Keratinocyte (primary cell): ENCODE data around the gene CCDC88B. TPM values are rescaled to one million over a fixed set of nuclear protein-coding genes. Genes with fewer than 3 reads are reported as not detected.

ENCODE experiments used
- DNase-seq: peaks from one replicate; pipeline ENCODE4 v3.0.0-alpha.2; 2011; ENCODE audit warnings: low read depth, missing footprints, low spot score
- FAIRE-seq: peaks from 2 replicates; lab custom pipeline; 2011; peaks lifted over from hg19 to GRCh38; lab: Jason Lieb, UNC
- H2AFZ ChIP-seq: 2 replicates; pipeline ENCODE4 v1.6.0; 2012; ENCODE audit warnings: low read length, control low read depth, inconsistent platforms; ENCODE audit not compliant: control insufficient read depth
- H3K27ac ChIP-seq: 2 replicates; pipeline ENCODE4 v1.5.1; 2011; ENCODE audit warnings: low read length; ENCODE audit not compliant: control insufficient read depth, insufficient read depth
- H3K27me3 ChIP-seq: 3 replicates; pipeline ENCODE4 v1.6.0; 2011; ENCODE audit warnings: low read length; ENCODE audit not compliant: control insufficient read depth, insufficient read depth; ENCODE audit errors: extremely low read depth
- H3K36me3 ChIP-seq, 2 experiments: 2 replicates in 1 of 2; 3 replicates in 1 of 2; pipeline ENCODE4 v1.5.1; 2011; ENCODE audit warnings: low read length in 2 of 2, mild to moderate bottlenecking in 1 of 2; ENCODE audit not compliant: control insufficient read depth in 2 of 2, insufficient read depth in 2 of 2; ENCODE audit errors: extremely low read depth in 1 of 2
- H3K4me1 ChIP-seq: 3 replicates; pipeline ENCODE4 v1.5.1; 2011; ENCODE audit warnings: low read length; ENCODE audit not compliant: control insufficient read depth, insufficient read depth; ENCODE audit errors: extremely low read depth
- H3K4me2 ChIP-seq: 3 replicates; pipeline ENCODE4 v1.6.0; 2011; ENCODE audit warnings: low read depth, low read length; ENCODE audit not compliant: control insufficient read depth, insufficient read depth; ENCODE audit errors: extremely low read depth
- H3K4me3 ChIP-seq, 3 experiments: fragments of 200-600 bp in 1 of 3; sonication (generic) in 1 of 3; 2 replicates in 2 of 3; 3 replicates in 1 of 3; pipeline ENCODE4 v1.5.1; 2011 to 2016; ENCODE audit warnings: low read length in 3 of 3, mild to moderate bottlenecking in 3 of 3, control low read depth in 2 of 3, inconsistent platforms in 1 of 3, low read depth in 1 of 3, mixed read lengths in 1 of 3, mixed run types in 1 of 3, moderate library complexity in 1 of 3; ENCODE audit not compliant: control insufficient read depth in 2 of 3, insufficient read depth in 2 of 3; ENCODE audit errors: extremely low read depth in 1 of 3
- H3K79me2 ChIP-seq: 2 replicates; pipeline ENCODE4 v1.6.0; 2012; ENCODE audit warnings: low read length; ENCODE audit not compliant: control insufficient read depth, insufficient read depth
- H3K9ac ChIP-seq: 3 replicates; pipeline ENCODE4 v1.6.0; 2011; ENCODE audit warnings: low read length; ENCODE audit not compliant: control insufficient read depth, insufficient read depth; ENCODE audit errors: extremely low read depth
- H3K9me1 ChIP-seq: 3 replicates; pipeline ENCODE4 v1.6.0; 2011; ENCODE audit warnings: low read length; ENCODE audit not compliant: control insufficient read depth, insufficient read depth; ENCODE audit errors: extremely low read depth
- H3K9me3 ChIP-seq: 2 replicates; pipeline ENCODE4 v1.5.1; 2012; ENCODE audit warnings: low read depth, low read length; ENCODE audit not compliant: control insufficient read depth
- H4K20me1 ChIP-seq: 3 replicates; pipeline ENCODE4 v1.6.0; 2011; ENCODE audit warnings: low read length; ENCODE audit not compliant: control insufficient read depth, insufficient read depth; ENCODE audit errors: extremely low read depth
- CTCF ChIP-seq, 3 experiments: IDR thresholded peaks in 1 of 3; conservative IDR thresholded peaks in 1 of 3; optimal IDR thresholded peaks in 1 of 3; 2 replicates in 2 of 3; 3 replicates in 1 of 3; pipeline versions ENCODE3 to v1.5.1; 2011; ENCODE audit warnings: low read length in 3 of 3, mild to moderate bottlenecking in 3 of 3, moderate library complexity in 2 of 3, control low read depth in 1 of 3, inconsistent platforms in 1 of 3; ENCODE audit not compliant: insufficient read depth in 2 of 3; ENCODE audit errors: extremely low read depth in 1 of 3
- EZH2 ChIP-seq: IDR thresholded peaks from one replicate; pipeline ENCODE4 v1.6.1; 2012; ENCODE audit warnings: inconsistent platforms, mild to moderate bottlenecking, low read length, moderate library complexity
- dilution Hi-C: fragments of 300-500 bp; cut with MboI; formaldehyde crosslinking; loops from one replicate; pipeline ENCODE4 v1.7.0; 2020; ENCODE audit warnings: low sequenced_read_pairs; ENCODE audit not compliant: extremely low pct_ligation_motif_present
- polyA plus RNA-seq, 5 experiments: library from polyadenylated mRNA; depleted of rRNA in 3 of 5; stranded (reverse) in 3 of 5; stranded (forward) in 1 of 5; unstranded in 1 of 5; fragments of >200 nt; gene quantifications; 1 replicate in 1 of 5; 2 replicates in 3 of 5; 3 replicates in 1 of 5; pipeline versions ENCODE4 v1.2.1 to v1.2.3, GENCODE V29; 2011 to 2012; ENCODE audit warnings: missing spikeins in 2 of 5, low read depth in 1 of 5, low replicate concordance in 1 of 5

CCDC88B gene
- polyA plus RNA-seq, 1 donor (not counting 4 experiments of a cell fraction or from before 2014, with no cell fraction given): 3.7 TPM

GRCh38 chr11:64351136-64351631 is 11.2 kb downstream of the CCDC88B start:
- dilution Hi-C loops: no loop called here
- H3K27me3 ChIP-seq: no peaks in the 10 kb centered on the region
- H3K9me1 ChIP-seq: peaks cover 3% of the 10 kb centered on the region
- no peaks in the 10 kb centered on the region for H3K9me3 ChIP-seq
- H3K9ac ChIP-seq: no peak overlapping the region
- TF ChIP-seq CTCF (optimal IDR thresholded peaks at IDR 0.05 in 1 of 3, IDR thresholded peaks at IDR 0.05 in 1 of 3, conservative IDR thresholded peaks at IDR 0.05 in 1 of 3; ENCODE audit: extremely low read depth in 1 of 3, insufficient read depth in 2 of 3, low read length in 3 of 3): no peak
- no peak for TF ChIP-seq EZH2
- no peak overlapping the region for H3K4me3 ChIP-seq
- peaks cover 30% of the 10 kb centered on the region for H3K4me1 ChIP-seq
- H3K27ac ChIP-seq: no peak overlapping the region
- H4K20me1 ChIP-seq: no peaks in the 10 kb centered on the region
- no peak overlapping the region for H2AFZ ChIP-seq
- FAIRE-seq (no peak), DNase-seq (no peak)
- no peaks in the 10 kb centered on the region for H3K36me3 ChIP-seq
- no peak overlapping the region for H3K4me2 ChIP-seq
- no peaks in the 10 kb centered on the region for H3K79me2 ChIP-seq

- Histone ChIP-seq H3K4me1 (peaks cover 33% of the 10 kb centered on the region), H3K4me2 (no peak overlapping the region), H3K4me3 (no peak overlapping the region), H3K9me3 (no peaks in the 10 kb centered on the region), H3K79me2 (no peaks in the 10 kb centered on the region), H3K27me3 (no peaks in the 10 kb centered on the region), H2AFZ (no peak overlapping the region), H3K36me3 (no peaks in the 10 kb centered on the region), H3K9ac (no peak overlapping the region), H3K9me1 (peaks cover 3% of the 10 kb centered on the region), H3K27ac (no peak overlapping the region), H4K20me1 (no peaks in the 10 kb centered on the region)
- TF ChIP-seq CTCF (optimal IDR thresholded peaks at IDR 0.05 in 1 of 3, IDR thresholded peaks at IDR 0.05 in 1 of 3, conservative IDR thresholded peaks at IDR 0.05 in 1 of 3; ENCODE audit: extremely low read depth in 1 of 3, insufficient read depth in 2 of 3, low read length in 3 of 3) (no peak), EZH2 (no peak)
- DNase-seq (no peak), FAIRE-seq (no peak)
- dilution Hi-C loops: no loop called here
These were observed 12.3 kb downstream of the CCDC88B start for GRCh38 chr11:64352099-64352994.
